Measurements from ENCODE around the gene CORIN.
A peak's percentile ranks its signal among the peaks of the same experiment; 100 is the strongest.

The CORIN gene

DNA sequence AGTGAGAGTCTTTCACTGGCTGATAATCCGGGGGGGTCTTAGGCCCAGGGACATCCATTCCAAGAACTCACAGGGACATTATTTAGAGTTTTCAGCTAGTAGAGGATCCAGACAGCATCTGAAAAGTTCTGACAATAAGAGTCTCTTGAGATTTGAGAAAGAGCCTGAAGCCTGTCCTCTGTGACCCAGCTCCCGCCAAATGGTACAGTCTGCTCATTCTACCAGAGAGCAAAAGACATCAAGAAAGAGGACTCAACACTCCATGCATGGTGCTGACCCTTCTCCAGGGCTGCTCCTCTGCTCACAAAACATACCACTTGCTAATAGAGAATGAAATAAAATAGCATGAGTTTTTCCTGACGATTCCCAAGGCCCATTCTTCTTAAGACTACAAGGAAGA lies 190.8 kb downstream of the CORIN start:
- DNase-seq (ENCODE audit: low read depth, low spot score) = no peak
- no peak overlapping the region for H3K4me3 ChIP-seq (ENCODE audit: low read depth, low read length)
- TF ChIP-seq CTCF (IDR thresholded peaks at IDR 0.05; ENCODE audit: low read depth, low read length) = no peak
- in situ Hi-C loops (cut with HindIII; ENCODE audit: low sequenced_read_pairs) = no loop called here

GRCh38 chr4:47646372-47646771 lies 191.5 kb downstream of the CORIN start:
- no peak overlapping the region for H3K4me3 ChIP-seq (ENCODE audit: low read depth, low read length)
- in situ Hi-C loops (cut with HindIII; ENCODE audit: low sequenced_read_pairs) = no loop called here
- no peak for TF ChIP-seq CTCF (IDR thresholded peaks at IDR 0.05; ENCODE audit: low read depth, low read length)
- no peak for DNase-seq (ENCODE audit: low read depth, low spot score)

DNA sequence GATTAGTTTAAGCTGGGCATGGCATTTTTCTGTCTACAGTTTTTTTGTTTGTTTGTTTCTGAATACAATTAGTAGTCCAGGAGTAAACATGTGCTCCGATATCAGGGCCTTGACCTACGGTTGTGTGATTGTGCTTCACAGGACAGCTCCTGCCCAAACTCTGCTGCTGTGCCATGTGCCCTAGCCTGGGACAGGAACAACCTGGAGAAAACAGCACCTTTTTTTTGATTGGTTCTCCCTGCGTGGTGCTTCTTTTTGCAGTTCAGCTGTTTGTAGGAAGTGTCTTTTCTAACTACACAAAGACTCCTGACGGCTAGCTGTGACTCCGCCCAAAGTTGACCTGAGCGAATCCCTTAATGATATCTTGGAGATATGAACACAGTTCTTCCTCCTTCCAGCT lies 194.0 kb downstream of the CORIN start:
- DNase-seq (ENCODE audit: low read depth, low spot score) = no peak
- in situ Hi-C loops (cut with HindIII; ENCODE audit: low sequenced_read_pairs) = no loop called here
- no peak for TF ChIP-seq CTCF (IDR thresholded peaks at IDR 0.05; ENCODE audit: low read depth, low read length)
- no peak overlapping the region for H3K4me3 ChIP-seq (ENCODE audit: low read depth, low read length)

DNA sequence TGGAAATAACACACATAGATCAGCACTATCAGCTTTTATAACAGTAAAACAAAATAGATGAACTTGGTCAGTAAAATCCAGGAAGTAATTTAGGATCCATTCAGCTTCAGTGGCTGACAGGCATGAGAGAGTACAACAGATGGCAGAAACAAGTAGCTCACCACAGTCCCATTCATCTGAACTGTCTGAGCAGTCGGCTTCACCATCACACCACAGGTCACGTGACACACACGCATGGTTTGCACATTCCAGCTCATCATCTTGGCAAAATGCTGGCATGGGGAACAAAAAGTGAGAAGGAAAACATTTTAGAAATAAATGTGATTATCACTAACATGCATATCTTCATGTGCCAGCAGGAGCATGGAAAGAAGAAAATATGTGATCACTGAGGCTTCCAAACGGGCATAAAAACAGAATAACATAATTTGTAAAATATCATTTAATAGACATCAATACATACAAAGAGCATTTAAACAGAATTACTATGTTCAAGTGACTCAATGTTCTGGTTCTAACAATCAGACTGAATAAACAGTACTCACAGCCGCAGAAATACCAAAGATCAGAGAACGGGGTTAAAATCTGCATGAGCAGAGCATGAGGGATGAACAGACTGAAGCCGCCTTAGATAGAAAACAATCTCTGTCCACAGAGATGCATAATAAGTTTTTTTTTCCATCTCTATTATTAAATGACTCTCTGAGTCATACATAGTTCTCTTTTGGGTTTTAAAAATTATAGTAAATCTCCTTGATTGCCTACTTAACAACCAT lies 194.7 kb downstream of the CORIN start:
- no peak for TF ChIP-seq CTCF (IDR thresholded peaks at IDR 0.05; ENCODE audit: low read depth, low read length)
- DNase-seq (ENCODE audit: low read depth, low spot score) = peak; percentile 80
- H3K4me3 ChIP-seq (ENCODE audit: low read depth, low read length) = no peak overlapping the region
- in situ Hi-C loops (cut with HindIII; ENCODE audit: low sequenced_read_pairs) = no loop called here

DNA sequence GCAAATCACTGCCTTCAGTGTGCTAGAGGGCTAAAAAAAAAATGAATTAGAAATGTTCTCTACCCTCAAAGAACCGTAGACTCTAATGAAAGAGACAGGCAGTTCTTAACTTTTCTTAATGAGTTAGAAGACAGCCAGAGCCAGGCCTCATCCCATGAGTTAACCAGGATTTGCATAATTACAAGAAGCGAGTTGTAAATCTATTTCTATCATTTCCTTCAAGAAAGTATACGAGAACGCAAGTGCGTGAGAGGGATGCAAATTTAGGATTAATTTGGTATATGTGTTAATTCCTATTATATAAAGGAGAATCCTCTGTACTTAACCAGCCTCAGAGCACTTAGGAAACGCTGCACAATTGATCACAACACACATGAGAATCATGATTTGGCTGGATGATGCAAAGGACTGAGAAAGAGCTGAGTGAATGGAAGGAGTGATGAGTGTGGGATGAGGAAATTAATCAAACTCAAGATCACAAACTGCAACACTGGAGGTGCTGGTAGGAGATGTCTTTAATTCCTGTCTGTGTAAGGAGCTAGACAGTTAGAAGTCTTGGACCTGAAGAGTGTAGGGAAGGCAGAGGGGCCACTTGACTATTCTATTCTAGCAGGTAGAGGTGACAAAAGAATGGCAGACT lies 195.6 kb downstream of the CORIN start:
- no peak for TF ChIP-seq CTCF (IDR thresholded peaks at IDR 0.05; ENCODE audit: low read depth, low read length)
- no peak overlapping the region for H3K4me3 ChIP-seq (ENCODE audit: low read depth, low read length)
- in situ Hi-C loops (cut with HindIII; ENCODE audit: low sequenced_read_pairs) = no loop called here
- no peak for DNase-seq (ENCODE audit: low read depth, low spot score)

- peak; percentile 50 for DNase-seq (ENCODE audit: low read depth, low spot score)
- in situ Hi-C loops (cut with HindIII; ENCODE audit: low sequenced_read_pairs) = no loop called here
- no peak for TF ChIP-seq CTCF (IDR thresholded peaks at IDR 0.05; ENCODE audit: low read depth, low read length)
These were observed 196.1 kb downstream of the CORIN start for GRCh38 chr4:47641755-47642154.

More at GRCh38 chr4:47641755-47642154, 196.1 kb downstream of the CORIN start:
- H3K4me3 ChIP-seq (ENCODE audit: low read depth, low read length) = no peak overlapping the region
